Activated CD4-positive, alpha-beta T cell treated with anti-CD3 and anti-CD28 coated beads for 48 hours (primary cell): ENCODE data around the gene ZSCAN1.
A peak's percentile ranks its signal among the peaks of the same experiment; 100 is the strongest.
"Not testable (repeated sequence)": the region's sequence is repeated elsewhere in the genome, so short reads cannot be mapped to it uniquely, and the experiment has no call there.

Source experiments
- DNase-seq: peaks from one replicate; pipeline ENCODE4 v3.0.0-alpha.2; 2020

Gene ZSCAN1, protein sequence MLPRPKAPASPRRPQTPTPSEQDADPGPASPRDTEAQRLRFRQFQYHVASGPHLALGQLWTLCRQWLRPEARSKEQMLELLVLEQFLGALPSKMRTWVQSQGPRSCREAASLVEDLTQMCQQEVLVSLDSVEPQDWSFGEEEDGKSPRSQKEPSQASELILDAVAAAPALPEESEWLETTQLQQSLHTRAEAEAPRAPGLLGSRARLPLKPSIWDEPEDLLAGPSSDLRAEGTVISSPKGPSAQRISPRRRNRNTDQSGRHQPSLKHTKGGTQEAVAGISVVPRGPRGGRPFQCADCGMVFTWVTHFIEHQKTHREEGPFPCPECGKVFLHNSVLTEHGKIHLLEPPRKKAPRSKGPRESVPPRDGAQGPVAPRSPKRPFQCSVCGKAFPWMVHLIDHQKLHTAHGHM

GRCh38 chr19:58033741-58034476, at the start of gene ZSCAN1:
ZSCAN1 (plus strand) TSS chr19:58034025; CDS start chr19:58037837, 3,812 bp downstream.
- peak; percentile 64 for DNase-seq

DNA sequence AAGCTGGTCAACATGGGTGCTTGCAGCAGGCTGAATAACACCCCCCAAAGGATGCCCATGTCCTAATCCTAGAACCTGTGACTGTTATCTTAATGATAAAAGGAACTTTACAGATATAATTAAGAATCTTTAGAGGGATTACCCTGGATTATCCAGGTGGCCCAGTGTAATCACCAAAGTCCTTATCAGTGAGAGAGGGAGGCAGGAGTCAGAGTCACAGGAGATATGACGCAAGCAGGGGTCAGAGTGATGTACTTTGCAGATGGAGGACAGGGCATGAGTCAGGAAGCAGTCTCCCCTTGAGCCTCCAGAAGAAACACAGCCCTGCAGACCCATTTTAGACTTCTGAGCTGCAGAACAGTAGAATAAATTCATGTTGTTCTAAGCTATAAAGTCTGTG, 41.0 kb upstream of the ZSCAN1 start:
- DNase-seq, result no peak

DNA sequence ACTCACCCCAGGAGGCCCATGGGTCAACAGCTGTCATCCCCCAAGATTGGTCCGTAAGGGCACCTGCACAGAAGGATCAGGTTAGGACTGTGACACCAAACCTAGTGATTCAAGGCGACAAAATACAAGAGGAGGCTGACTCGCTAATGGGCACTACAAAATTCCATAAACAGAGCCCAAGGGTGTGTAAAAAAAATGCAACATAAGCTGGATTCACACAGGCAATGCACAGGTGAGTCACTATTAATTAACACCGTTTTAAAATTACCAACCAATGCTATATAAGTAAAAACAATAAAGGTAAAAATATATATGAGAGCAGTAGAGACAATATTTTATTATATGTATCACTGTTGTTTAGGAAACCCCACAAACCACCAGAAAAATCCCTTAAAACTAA, 33.1 kb upstream of the ZSCAN1 start:
- no peak for DNase-seq

DNA sequence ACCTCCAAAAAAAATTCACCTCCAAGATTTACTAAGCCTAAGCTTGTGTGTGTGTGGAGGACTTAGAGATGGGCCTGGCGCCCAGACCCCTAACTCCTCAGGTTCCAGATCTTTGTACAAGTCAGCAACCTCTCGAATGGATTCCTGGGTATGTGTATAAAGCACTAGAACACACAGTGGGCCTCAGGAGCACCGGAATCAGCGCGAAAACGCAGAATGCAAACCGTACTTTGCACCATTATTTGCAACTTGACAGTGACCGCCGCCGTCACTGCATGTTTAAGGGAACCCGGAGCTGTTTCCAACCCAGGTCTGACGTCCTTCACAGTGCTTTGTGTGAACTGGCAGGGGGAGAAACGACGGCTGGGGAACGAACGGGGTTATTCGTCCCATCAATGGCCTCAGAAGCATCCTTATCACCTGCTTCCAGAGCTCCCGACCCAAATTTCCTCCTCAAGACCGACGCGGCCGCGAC, 31.9 kb upstream of the ZSCAN1 start:
- DNase-seq, result peak; percentile 31

DNA sequence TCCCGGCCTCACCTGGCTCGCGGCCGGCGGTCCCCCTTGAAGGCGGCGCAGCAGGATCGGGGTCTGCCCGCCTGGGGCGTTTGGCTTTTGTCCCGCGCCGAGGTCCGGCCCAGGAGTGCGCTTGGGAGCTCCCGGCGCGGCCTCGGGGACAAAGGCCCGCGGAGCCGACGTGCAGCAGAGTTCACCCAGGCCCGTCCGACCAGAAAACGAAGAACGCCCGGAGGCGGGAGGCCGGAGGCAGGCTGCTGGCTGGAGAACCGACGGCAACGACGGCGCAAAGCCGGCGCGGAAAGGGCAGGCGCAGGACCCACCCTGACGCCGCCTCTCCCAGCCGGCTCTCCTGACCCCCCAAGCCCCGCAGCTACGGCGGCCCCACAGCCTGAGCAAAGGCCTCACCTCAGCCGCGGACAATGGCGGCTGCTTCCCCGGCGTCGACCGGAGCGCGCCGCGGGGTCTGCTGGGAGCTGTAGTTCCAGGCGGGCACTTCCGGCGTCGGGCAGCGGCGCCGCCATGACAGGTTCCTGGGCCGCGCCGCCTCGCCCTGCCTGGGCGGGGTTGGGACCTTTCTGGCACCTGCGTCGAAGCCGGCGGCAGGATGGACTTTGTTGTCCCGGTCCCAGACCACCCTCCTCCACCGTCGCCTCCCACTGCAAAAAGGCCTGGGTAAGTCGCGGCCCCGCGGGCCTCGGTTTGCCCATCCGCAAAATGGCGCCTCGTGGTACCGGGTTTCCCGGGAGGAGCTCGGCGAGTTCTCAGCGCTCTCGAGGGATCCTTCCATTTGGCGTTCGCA, 31.2 kb upstream of the ZSCAN1 start, which contains the start of gene ZNF606:
TSS of gene ZNF606 (minus strand) at position 437 of the 790 bp plus-strand sequence. CDS start 1,501 bp downstream, outside the sequence.
- DNase-seq, result peak; percentile 89

DNA sequence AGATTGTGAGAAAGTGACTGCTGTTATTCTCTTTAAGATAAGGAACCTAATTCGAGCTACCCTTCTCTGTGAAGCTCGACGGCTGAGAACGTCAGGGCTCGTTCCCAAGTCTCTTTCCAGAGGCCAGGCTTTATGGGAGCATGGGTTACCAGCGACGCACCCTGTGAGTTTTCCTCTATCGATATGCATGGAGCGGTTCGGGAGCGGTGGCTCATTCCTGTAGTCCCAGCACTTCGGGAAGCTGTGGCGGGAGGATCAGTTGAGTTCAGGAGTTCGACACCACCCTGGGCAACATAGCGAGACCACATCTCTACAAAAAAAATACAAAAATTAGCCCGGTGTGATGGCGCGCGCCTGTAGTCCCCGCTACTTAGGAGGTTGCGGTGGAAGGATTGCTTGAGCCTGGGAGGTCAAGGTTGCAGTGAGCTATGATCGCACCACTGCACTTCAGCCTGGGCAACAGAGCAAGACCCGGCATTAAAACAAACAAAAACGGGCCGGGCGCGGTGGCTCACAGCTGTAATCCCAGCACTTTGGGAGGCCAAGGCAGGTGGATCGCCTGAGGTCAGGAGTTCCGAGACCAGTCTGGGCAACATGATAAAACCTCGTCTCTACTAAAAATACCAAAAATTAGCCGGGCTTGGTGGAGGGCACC, 30.5 kb upstream of the ZSCAN1 start:
- no peak for DNase-seq

GRCh38 chr19:58007285-58007684, 26.5 kb upstream of the ZSCAN1 start:
- DNase-seq, result no peak

DNA sequence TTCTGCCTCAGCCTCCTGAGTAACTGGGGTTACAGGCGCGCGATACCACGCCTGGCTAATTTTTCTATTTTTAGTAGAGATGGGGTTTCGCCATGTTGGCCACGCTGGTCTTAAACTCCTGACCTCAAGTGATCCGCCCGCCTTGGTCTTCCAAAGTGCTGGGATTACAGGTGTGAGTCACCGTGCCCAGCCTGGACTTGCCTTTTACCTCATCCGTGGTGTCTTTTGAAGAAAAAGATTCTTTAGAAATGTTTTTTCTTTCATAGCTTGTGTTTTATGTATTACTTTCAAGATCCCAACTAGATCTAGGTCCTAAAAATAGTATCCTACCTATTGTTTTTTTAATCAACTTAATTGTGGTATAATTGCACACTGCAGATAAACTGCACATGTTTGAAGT, 24.9 kb upstream of the ZSCAN1 start:
- DNase-seq, result not testable (repeated sequence)

DNA sequence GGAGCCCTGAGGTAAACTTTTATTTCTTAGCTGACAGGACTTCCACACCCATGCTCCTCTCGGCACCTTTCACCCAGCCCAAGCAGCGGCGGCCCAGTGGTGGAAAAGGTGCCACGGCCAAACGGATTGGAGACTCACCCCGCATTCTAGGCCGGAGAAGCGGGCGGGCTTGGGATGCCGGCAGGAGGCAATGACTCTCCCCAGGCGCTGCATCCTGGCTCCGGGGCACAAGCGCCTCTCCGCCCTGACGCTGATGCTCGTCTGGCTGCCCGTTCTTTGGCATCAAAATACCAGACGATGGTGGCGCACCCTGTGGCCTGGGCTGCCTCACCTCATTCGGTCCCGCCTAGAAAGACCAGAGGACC, 24.5 kb upstream of the ZSCAN1 start:
- DNase-seq, result no peak

GRCh38 chr19:58009666-58010301, 24.0 kb upstream of the ZSCAN1 start:
- peak; percentile 77 for DNase-seq

DNA sequence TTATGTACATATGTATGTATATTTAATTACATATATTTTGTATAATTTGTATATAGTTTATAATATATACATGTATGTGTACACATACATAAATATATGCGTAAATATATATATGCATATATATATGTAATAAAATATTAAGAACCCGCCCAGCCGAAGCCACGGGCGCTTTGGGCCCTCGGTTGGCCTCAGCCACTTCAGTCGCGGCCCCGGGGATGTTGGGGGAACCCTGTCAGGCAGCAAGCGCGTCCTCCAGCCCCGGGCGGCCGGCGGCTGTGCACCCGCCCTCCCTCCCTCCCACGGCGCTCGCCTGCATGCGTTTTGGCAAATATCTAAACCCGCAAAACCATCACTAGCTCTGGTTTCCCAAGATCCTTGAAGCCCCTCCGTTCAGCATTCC, 23.3 kb upstream of the ZSCAN1 start:
- DNase-seq, result no peak

DNA sequence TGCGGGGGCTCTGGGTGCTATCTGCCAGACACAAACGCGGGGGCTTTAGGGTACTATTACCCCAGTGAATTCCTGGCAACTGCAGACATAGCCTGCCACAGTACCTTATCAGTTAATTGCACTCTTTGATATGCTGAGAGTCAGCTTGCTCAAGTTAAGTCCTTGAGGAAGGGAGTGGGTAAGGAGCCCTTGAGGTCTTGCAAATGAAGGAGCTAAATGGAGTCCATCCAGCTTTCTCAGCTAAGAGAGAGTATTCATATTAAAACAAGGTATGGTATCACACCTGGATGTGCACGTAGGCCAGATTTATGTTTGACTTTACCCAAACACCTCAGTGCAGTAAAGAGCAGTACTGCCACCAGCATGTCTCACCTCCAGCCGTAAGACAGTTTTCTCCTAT, 19.7 kb upstream of the ZSCAN1 start:
- no peak for DNase-seq

GRCh38 chr19:58020129-58020528, 13.7 kb upstream of the ZSCAN1 start:
- DNase-seq, result no peak

GRCh38 chr19:58021541-58022282, 12.1 kb upstream of the ZSCAN1 start:
- peak; percentile 55 for DNase-seq

DNA sequence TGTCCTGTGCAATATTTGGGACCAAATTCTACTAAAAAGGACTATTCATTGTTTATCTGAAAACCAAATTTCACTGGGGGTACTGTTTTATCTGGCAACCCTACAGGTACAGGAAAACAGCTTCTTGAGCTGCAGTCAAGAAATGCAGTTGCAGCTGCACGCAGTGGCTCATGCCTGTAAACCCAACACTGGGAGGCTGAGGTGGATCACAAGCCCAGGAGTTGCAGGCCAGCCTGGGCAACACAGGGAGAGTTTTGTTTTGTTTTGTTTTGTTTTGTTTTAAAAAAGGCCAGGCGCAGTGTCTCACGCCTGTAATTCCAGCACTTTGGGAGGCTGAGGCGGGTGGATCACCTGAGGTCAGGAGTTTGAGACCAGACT, 11.6 kb upstream of the ZSCAN1 start:
- no peak for DNase-seq

DNA sequence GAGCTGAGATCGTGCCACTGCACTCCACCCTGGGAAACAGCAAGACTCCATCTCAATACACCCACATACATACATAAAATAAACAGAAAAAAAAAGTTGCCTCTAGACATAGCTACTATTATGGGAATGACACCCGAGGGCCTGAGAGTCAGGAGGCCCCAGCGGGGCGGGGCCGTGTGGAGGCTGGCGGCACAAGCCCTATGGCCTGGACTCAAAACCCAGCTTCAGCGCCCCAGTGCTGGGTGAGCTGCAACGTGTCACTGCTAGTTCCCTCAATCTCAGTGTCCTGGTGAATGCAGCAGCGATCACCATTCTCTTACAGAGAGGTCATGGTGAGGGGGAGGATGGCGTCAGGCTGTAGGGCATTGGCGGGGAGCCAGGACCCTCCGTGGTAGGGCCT, 9.2 kb upstream of the ZSCAN1 start:
- DNase-seq, result no peak

DNA sequence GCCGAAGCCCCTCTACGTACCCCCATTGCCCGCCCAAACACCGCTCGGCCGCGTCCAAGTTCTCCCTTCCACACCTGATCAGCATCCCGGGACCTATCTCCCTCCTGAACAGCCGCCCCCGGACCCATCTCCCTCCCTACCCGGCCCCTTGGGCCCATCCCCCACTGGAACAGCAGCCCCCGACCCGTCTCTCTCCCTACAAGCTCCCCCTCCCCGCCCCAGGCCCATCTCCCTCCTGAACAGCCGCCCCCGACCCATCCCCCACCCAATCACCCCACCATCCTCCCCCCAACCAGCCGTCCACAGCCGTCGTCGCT, 610 bp downstream of the ZSCAN1 start:
- DNase-seq, result no peak

DNA sequence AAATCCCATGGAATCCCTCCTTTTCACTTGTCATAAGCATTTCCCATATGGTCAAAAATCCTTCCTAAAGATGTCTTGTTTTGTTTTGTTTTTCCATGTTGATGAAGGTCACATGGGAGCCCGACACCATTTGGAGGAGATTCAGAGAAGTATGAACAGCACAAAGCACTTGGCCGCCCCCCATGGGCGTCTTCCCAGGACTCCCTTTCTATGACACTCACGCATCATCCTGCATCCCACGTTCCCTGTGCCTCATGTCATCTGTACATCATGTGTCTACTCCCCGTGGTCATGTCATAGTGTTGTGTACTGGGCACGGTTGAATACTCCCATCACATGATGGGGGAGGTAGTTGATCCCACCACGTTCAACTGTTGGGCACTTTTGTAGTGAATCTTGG, 2.0 kb downstream of the ZSCAN1 start:
- no peak for DNase-seq

- DNase-seq, result no peak
These were observed 4.3 kb downstream of the ZSCAN1 start for GRCh38 chr19:58037927-58038687.

DNA sequence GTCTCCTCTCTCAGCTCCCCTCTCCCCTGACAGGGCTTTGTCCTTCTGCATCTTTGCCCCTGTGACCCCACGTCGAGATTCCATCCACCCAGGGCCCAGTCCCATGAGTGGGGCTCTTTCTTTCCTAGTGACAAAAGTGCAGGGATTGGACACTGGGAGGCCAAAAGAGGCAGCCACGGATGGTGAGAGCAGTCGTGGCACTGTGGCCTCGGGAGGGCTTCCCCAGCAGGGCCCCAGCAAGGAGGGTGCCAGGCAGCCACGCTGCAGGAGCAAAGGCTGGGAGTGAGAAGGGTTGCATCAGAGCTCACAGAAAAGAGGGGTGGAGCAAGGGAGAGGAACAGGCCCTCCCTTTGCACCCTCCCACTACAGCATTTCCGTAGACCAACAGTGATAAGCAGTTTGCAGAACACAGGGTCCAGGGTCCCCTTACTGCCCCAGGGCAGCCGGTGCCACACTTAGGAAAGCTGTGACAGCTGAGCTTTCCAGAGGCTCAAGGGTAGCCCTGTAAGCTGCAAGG, 4.9 kb downstream of the ZSCAN1 start:
- DNase-seq, result no peak
